ENCODE data around the gene BTBD16.
A peak's percentile ranks its signal among the peaks of the same experiment; 100 is the strongest.

DNA sequence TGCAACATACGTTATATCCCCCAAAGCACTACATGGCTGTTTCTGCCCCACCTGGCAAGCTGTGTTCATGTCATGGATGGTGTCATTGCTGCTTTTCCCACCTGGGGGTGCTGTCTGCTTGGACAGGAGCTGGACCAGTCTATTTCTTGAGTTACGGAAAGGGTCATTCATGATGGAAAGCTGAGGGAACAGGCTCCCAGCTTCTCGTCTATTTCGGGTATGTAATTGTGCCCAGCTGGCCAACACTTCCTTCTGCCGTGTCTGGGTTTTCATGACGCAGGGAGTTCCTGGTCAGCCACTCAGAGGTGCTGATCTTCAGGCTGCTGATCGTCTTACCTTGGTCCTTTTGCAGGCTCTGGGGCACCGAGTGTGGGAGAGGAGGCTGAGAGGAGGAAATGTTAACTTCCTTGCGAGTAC, 8.6 kb downstream of the BTBD16 start:
- TF ChIP-seq CTCF (IDR thresholded peaks at IDR 0.05) (peak in 2 of 4 experiments; percentile 21 to 48), POLR2A (IDR thresholded peaks at IDR 0.05) (no peak), POLR2AphosphoS5 (IDR thresholded peaks at IDR 0.05) (no peak)

Data from prostate gland (tissue), 2 donors.